Measurements from ENCODE around the gene GPS1.

Gene GPS1

GRCh38 chr17:82060614-82061013, 8.9 kb downstream of the GPS1 start:
- DNase-seq = no peak

- no peak for DNase-seq
These were observed 9.6 kb downstream of the GPS1 start for GRCh38 chr17:82061047-82061925.

GRCh38 chr17:82062076-82062983, 10.6 kb downstream of the GPS1 start:
- no peak for DNase-seq

GRCh38 chr17:82062984-82063368, 11.3 kb downstream of the GPS1 start:
- DNase-seq = no peak

GRCh38 chr17:82063424-82064415, 12.0 kb downstream of the GPS1 start:
- DNase-seq = no peak

GRCh38 chr17:82064433-82065192, 12.9 kb downstream of the GPS1 start:
- no peak for DNase-seq

- DNase-seq = peak; percentile 37
These were observed 13.5 kb downstream of the GPS1 start for GRCh38 chr17:82065193-82065637.

GRCh38 chr17:82065638-82066303, 14.1 kb downstream of the GPS1 start, which contains the start of gene DUS1L:
DUS1L (minus strand) TSS chr17:82065804; CDS start chr17:82065059, 745 bp downstream.
- peak; percentile 54 for DNase-seq

GRCh38 chr17:82070611-82071010, 18.9 kb downstream of the GPS1 start:
- DNase-seq = no peak

GRCh38 chr17:82072827-82073226, 21.1 kb downstream of the GPS1 start:
- no peak for DNase-seq

GRCh38 chr17:82073446-82073845, 21.7 kb downstream of the GPS1 start:
- DNase-seq = no peak

GRCh38 chr17:82076018-82076784, 24.5 kb downstream of the GPS1 start:
- DNase-seq = no peak

GRCh38 chr17:82076785-82077591, 25.3 kb downstream of the GPS1 start:
- no peak for DNase-seq

- no peak for DNase-seq
These were observed 26.1 kb downstream of the GPS1 start for GRCh38 chr17:82077617-82078358.

- no peak for DNase-seq
These were observed 26.7 kb downstream of the GPS1 start for GRCh38 chr17:82078433-82078832.

- DNase-seq = no peak
These were observed 27.4 kb downstream of the GPS1 start for GRCh38 chr17:82079001-82079677.

GRCh38 chr17:82080048-82080788, 28.5 kb downstream of the GPS1 start:
- DNase-seq = no peak
